Left renal pelvis (tissue), 4 donors: ENCODE measurements around the gene DGAT2. TPM values are rescaled to one million over a fixed set of nuclear protein-coding genes. Genes with fewer than 3 reads are reported as not detected.

Experiments used
- DNase-seq, 4 donors: peaks; one replicate each; pipeline ENCODE4 v3.0.0-alpha.2; 2013; ENCODE audit warnings: low read depth in 4 of 4, low spot score in 3 of 4
- polyA plus RNA-seq, 4 donors: library from polyadenylated mRNA; unstranded; fragments of 120-200 nt; gene quantifications; one replicate each; pipeline ENCODE4 v1.2.1, GENCODE V29; 2013; ENCODE audit not compliant: insufficient read length in 4 of 4

The DGAT2 gene
- polyA plus RNA-seq, 4 donors = 2.2 to 4.7 (median 3.8) TPM

DNA sequence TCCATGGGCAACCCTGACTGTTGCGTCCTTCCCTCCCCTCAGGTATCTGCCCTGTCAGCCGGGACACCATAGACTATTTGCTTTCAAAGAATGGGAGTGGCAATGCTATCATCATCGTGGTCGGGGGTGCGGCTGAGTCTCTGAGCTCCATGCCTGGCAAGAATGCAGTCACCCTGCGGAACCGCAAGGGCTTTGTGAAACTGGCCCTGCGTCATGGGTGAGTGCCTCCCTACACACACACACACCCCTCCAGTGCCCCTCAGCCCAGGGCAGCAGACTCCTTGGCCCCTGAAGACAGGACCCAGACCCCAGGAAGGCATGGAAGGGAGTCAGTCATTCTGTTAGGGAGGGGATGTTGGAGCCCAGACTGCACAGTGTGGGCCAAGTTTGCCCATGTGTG lies 28.5 kb downstream of the DGAT2 start:
- no peak for DNase-seq

DNA sequence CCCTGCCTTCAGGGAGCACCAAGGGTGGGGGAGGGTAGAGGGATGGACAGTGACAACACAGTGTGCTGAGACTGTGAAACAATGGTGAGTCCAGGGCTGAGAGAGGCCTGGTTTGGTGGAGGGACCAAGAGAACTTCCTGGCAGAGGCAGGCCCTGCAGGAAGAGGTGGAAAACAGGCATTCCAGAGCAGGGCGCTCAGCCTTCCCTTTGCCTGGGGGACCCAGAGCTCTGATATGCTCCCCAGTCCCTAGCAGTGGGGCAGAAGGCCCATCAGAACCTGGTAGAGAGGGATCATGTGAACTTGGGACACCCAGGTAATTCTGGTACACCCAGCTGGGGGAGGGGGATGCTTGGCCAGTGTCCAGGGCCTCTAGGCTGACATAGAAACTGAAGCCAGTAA lies 29.2 kb downstream of the DGAT2 start:
- DNase-seq = no peak

- DNase-seq = no peak
Measured at GRCh38 chr11:75800136-75800675, 31.6 kb downstream of the DGAT2 start.

- DNase-seq = no peak
Measured at GRCh38 chr11:75800728-75801361, 32.3 kb downstream of the DGAT2 start.

DNA sequence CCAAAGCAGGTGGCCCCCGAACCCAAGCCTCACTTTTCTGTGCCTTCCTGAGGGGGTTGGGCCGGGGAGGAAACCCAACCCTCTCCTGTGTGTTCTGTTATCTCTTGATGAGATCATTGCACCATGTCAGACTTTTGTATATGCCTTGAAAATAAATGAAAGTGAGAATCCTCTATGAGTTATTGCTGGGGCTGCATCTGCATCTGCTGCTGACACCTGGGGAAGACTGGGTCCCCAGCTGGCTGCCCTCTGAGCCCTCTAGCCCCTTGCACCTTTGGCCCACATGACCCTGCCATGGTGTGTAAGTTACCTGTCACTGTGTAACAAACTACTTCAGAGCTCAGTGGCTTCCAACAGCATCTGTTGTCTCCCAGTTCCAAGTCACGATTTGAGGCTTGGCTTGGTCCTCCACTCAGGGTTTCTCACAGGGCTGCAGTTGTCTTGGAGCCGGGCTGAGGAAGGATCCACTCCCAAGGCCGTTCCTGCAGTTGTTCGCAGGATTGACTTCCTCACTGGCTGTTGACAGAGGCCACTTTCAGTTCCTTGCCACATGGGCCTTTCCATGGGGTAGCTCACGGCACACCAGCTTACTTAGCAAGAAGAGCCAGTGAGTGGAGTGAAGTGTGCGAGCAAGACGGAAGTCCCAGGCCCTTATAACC lies 32.9 kb downstream of the DGAT2 start:
- DNase-seq = no peak

DNA sequence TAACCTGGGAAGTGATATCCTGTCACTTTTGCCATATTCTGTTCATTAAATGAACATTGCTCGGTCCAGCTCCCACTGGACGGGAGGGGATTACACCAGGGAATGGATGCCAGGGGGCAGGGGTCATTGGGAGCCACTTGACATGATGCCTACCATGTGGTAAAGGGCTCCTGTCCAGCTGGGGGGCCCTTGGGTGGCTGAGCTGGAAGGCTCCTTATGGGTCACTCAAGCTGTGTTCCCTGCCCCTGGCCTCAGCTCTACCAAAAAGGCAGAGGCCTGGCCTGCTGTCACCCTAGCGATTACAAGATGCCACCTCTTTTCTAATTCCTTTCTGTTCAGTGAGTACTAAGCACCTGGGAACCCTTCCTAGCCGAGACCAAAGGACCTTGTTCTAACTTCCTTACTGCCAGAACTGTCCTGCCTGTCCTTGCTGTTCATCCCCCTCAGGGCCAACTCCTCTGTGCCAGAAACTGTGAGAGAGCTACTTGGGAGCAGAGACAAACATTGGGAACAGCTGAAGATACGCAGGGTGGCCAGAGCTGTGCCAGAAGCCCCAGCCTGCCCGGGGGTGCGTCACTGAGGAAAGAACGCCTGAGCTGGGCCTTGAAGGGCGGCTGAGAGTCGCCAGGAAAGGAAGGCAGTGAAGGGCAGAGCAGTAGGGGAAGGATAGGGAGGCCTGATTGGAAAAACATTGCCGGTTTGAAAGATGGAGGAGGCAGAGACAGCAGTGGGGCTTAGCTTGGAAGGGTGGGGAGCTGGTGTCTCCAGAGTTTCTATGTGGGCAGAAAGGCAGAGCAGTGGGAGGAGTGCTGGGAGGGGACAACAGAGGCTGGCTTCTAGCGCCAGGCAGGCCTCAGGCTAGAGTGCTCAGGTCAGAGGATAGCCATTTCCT lies 33.7 kb downstream of the DGAT2 start:
- DNase-seq = no peak

DNA sequence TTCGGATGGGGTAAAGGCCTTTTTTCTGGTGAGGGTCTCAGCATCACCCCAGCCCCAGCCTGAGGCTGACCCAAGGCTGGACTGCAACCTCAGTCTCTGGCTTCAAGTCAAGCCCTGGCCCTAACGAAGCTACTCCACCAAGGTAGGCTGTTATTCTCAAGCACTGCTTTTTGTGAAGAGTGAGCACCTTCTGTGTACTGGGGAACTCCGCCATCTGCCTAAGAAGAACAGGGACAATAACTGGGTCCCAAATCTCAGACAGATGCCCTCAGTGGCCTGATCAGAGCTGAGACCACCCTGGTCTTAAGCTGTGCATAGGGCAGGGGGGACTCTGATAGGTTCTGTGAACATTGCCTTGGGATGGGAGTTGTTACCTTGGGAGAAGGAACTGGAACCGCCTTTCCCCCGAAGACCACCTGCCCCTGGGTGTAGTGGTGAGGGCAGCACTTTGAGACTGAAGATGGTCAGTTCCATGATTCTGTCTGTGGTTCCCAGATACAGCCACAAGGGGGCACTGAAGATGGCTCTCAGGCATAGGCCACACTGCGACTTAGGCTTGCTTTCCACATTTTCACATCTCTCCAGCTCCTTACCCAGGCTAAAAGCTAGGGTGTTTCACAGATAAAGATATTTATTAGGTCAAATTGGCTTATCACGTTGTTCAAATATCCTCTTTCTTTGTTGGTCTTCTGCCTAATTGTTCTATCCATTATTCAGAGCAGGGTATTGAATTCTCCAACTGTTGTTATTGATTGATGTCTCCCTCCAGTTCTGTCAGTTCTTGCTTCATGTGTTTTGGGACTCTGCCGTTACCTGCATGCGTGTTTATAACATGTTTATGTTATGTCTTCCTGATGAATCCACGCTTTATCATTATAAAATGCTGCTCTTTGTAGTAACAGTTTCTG lies 34.6 kb downstream of the DGAT2 start:
- DNase-seq = peak in 2 of 4 donors; percentile 44 to 47

- DNase-seq = no peak
Measured at GRCh38 chr11:75809111-75809510, 40.5 kb downstream of the DGAT2 start.

- DNase-seq = no peak
Measured at GRCh38 chr11:75809991-75810390, 41.4 kb downstream of the DGAT2 start.

DNA sequence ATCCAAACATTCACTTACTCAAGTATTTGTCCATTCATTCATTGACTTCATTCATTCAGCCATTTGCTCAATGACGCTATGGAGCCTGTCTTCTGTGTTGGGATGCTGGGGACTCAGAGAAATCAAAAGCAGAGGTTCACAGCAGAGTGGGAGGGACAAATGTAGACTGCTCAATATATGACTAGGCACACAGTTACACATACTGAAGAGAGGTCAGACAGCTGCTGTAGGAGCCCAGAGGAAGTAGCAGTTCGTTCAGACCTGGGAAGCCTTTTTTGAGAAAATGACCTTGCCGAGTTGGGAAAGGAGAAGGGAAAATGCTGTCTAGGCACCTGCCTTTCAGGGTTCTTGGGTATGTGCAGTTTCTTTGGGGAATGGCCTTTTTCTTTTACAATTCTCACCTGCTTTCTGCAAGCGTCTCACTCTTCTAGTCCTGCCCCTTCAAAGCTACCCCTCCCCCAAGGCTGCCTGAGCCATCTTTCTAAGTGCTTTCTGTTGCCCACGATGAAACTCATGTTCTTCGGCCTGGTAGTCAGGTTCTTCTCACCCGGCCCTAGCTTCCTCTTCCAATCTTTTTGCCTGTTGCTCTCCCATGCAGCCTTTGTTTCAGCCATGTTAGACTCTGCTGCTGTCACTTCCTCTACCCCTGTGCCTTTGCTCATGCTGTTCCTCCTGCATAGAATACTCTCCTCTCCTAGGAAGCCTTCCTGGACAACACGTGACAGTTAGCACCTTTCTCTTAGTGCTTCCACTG lies 42.2 kb downstream of the DGAT2 start:
- DNase-seq = no peak

DNA sequence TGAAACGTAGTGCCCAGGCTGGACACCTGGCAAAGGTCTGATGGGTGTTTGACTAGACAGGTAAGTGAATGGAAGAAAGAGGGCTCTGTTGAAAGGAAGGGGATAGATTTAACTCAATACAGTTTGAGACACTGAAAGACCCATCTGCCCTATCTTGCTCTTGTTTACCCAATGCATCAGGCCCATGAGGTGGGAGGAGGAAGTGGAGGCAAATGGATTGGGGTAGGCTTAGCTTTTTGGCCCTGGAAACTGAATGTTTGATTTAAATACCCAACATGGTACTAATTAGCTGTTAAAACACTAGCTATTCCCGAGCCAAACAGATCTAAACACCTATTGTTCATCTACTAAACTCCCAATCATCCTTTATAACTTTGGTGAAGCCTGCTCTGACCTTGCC lies 42.9 kb downstream of the DGAT2 start:
- no peak for DNase-seq

DNA sequence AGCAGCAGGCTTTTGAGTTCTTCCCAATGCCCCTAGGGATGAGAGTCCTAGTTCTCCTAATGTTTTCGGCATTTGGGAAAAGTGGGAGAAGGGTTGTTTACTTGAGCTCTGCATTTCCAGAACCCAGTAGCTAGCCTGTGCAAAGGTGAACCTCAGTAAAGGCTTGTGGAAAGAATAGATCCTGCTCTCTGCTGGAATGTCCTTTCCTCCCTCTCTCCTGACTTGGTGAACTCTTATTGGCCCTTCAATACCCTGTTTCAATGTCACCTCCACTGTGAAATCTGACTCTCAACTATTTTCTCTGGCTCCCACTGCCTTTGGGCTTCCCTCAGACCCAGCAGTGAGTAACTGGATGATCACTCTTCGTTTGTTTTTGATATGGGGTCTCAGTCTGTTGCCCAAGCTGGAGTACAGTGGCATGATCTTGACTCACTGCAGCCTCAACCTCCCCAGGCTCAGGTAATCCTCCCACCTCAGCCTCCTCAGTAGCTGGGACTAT lies 44.0 kb downstream of the DGAT2 start:
- no peak for DNase-seq

DNA sequence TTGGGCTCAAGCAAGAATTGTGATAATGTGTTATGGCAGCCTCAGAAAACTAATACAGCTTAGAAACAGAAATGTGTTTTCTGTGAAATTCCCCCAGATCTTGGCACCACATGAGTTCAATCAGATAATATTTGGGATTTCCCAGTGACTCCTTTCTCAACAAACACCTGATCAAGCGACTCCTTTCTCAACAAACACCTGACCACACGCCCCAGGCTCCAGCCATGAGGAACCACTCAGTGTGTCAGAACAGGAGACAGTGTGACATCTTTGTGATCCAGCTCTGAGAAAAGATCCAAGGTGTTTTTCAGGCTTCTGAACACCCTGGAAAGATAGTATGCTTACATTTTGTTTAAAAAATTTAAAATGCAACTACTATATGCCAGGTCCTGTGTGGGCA lies 44.5 kb downstream of the DGAT2 start:
- no peak for DNase-seq

- DNase-seq = no peak
Measured at GRCh38 chr11:75813622-75814039, 45.1 kb downstream of the DGAT2 start.

DNA sequence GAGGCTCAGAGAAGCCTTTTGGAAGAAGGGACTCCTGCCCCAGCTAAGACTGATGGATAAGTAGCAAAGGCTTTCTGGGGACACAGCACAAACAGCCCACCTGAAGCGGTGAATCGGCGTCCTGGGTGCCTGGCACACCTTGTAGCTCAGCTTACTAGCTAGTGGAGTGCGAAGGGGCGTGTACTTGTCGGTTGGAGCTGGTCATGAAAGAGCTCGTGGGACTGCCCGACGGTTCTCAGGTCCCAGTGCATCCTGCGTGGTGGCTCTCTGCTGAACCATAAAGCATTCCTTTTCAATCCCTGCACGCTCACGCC lies 45.7 kb downstream of the DGAT2 start:
- DNase-seq = no peak

- DNase-seq = peak; percentile 98
Measured at GRCh38 chr11:75814677-75815344, 46.2 kb downstream of the DGAT2 start, which contains the start of gene UVRAG. Gene UVRAG (plus strand): TSS chr11:75815210. CDS start chr11:75815408, 198 bp downstream.

DNA sequence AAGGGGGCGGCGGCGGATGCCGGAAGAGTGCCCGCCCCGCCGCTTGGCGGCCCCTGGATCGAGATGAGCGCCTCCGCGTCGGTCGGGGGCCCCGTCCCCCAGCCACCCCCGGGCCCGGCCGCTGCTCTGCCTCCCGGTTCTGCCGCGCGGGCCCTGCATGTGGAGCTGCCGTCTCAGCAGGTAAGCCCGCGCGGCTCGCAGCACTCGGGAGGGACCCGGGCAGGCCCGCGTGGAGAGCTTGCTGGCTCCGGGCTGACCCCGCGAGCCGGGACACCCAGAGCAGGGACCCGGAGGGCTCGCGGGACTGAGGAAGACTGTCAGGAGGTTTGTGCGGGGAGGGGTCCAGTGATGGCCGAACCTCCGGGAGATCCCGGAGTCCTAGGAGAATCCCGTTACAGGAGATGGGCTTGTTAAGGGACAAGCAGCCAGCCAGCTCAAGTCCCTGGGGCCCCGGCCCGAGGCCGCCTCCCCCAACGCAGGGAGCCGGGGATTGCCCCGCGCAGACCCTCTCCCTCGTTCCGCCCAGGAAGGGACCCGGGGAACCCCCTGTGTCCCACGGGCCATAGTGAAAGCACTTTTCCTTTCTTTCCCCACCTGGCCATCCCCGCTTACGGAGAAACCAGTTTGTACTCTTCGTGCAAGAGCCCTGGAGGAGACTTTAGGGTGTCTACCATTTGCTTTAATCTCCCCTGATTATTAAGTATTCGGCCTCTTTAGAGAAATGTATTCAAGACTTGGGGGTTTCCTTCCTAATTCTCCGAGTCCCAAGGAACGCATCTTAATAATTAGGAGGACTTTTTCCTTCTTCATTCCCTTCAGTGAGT lies 47.0 kb downstream of the DGAT2 start:
- peak in 2 of 4 donors; percentile 24 to 45 for DNase-seq
